HEK293 (cell line): Measurements from ENCODE around the gene NAPA.

Experiments
- CTCF ChIA-PET: fragments of 350-600 bp; formaldehyde crosslinking; extraction: SDS; loops from one replicate; lab custom pipeline; 2021; ENCODE audit warnings: antibody characterized with exemption; lab: Yijun Ruan, JAX
- POLR2A ChIA-PET: fragments of 300-600 bp; formaldehyde crosslinking; extraction: SDS; loops from one replicate; lab custom pipeline; 2020; ENCODE audit warnings: antibody characterized with exemption, inconsistent platforms; lab: Yijun Ruan, JAX
- H3K27ac ChIP-seq: fragments of 200-500 bp; sonication (Bioruptor generic); 2 replicates; pipeline ENCODE4 v1.5.1; 2014; ENCODE audit warnings: low read depth, low read length, control low read depth, inconsistent platforms; ENCODE audit errors: extremely low read depth
- H3K36me3 ChIP-seq, 2 experiments: fragments of 200-500 bp in 1 of 2; sonication (Bioruptor generic) in 1 of 2; 1 replicate in 1 of 2; 2 replicates in 1 of 2; pipeline ENCODE4 v1.5.1; 2014 to 2017; ENCODE audit warnings: inconsistent platforms in 2 of 2, low read length in 2 of 2; ENCODE audit not compliant: control insufficient read depth in 2 of 2, insufficient read depth in 1 of 2
- H3K4me1 ChIP-seq: fragments of 200-500 bp; sonication (Bioruptor generic); 2 replicates; pipeline ENCODE4 v1.5.1; 2014; ENCODE audit warnings: mild to moderate bottlenecking, low read length, inconsistent platforms; ENCODE audit not compliant: control insufficient read depth, insufficient read depth
- H3K4me3 ChIP-seq: 2 replicates; pipeline ENCODE4 v1.5.1; 2011; ENCODE audit warnings: low read depth, mild to moderate bottlenecking, control low read depth, low read length, moderate library complexity
- H3K9me3 ChIP-seq: fragments of 200-500 bp; sonication (Bioruptor generic); 2 replicates; pipeline ENCODE4 v1.5.1; 2014; ENCODE audit warnings: low read depth, low read length, inconsistent platforms; ENCODE audit not compliant: control insufficient read depth, insufficient read depth
- GLIS2 ChIP-seq: fragments of 450-650 bp; formaldehyde crosslinking; IDR thresholded peaks from 2 replicates; pipeline ENCODE4 v1.5.1; 2016; ENCODE audit warnings: missing biosample characterization, missing genetic modification characterization
- KLF9 ChIP-seq: fragments of 450-650 bp; formaldehyde crosslinking; IDR thresholded peaks from 2 replicates; pipeline ENCODE4 v1.5.1; 2016; ENCODE audit warnings: missing biosample characterization, missing genetic modification characterization, low read depth
- SCRT2 ChIP-seq: fragments of 450-650 bp; formaldehyde crosslinking; IDR thresholded peaks from 2 replicates; pipeline ENCODE4 v1.5.1; 2016; ENCODE audit warnings: missing biosample characterization, missing genetic modification characterization
- TRIM28 ChIP-seq: IDR thresholded peaks from 2 replicates; pipeline ENCODE4 v1.6.1; 2011; ENCODE audit warnings: low read length, control low read depth, borderline replicate concordance
- ZBTB1 ChIP-seq: fragments of 450-650 bp; formaldehyde crosslinking; IDR thresholded peaks from 2 replicates; pipeline ENCODE4 v1.5.1; 2016; ENCODE audit warnings: missing biosample characterization, missing genetic modification characterization
- ZEB2 ChIP-seq: fragments of 450-650 bp; formaldehyde crosslinking; IDR thresholded peaks from 2 replicates; pipeline ENCODE4 v1.5.1; 2016; ENCODE audit warnings: missing biosample characterization, missing genetic modification characterization
- ZFP69B ChIP-seq: fragments of 450-650 bp; formaldehyde crosslinking; IDR thresholded peaks from 2 replicates; pipeline ENCODE4 v1.5.1; 2016; ENCODE audit warnings: missing biosample characterization, missing genetic modification characterization
- ZNF146 ChIP-seq: fragments of 450-650 bp; formaldehyde crosslinking; IDR thresholded peaks from 2 replicates; pipeline ENCODE4 v1.5.1; 2016; ENCODE audit warnings: missing biosample characterization, missing genetic modification characterization
- ZNF157 ChIP-seq: fragments of 450-650 bp; formaldehyde crosslinking; IDR thresholded peaks from 2 replicates; pipeline ENCODE4 v1.5.1; 2016; ENCODE audit warnings: missing biosample characterization, missing genetic modification characterization
- ZNF24 ChIP-seq: fragments of 450-650 bp; formaldehyde crosslinking; IDR thresholded peaks from 2 replicates; pipeline ENCODE4 v1.5.1; 2016; ENCODE audit warnings: missing biosample characterization, missing genetic modification characterization
- ZNF292 ChIP-seq: fragments of 450-650 bp; formaldehyde crosslinking; IDR thresholded peaks from 2 replicates; pipeline ENCODE4 v1.5.1; 2016; ENCODE audit warnings: low read depth, missing biosample characterization, missing genetic modification characterization, borderline replicate concordance
- ZNF335 ChIP-seq: fragments of 450-650 bp; formaldehyde crosslinking; conservative IDR thresholded peaks from 2 replicates; pipeline ENCODE4 v1.5.1; 2016; ENCODE audit warnings: missing biosample characterization, missing genetic modification characterization
- ZNF341 ChIP-seq: fragments of 450-650 bp; formaldehyde crosslinking; IDR thresholded peaks from 2 replicates; pipeline ENCODE4; 2016; ENCODE audit warnings: low read depth, missing biosample characterization, missing genetic modification characterization
- ZNF37A ChIP-seq: fragments of 450-650 bp; IDR thresholded peaks from 2 replicates; pipeline ENCODE4 v1.5.1; 2018; ENCODE audit warnings: missing biosample characterization, missing genetic modification characterization
- ZNF404 ChIP-seq: fragments of 450-650 bp; formaldehyde crosslinking; IDR thresholded peaks from 2 replicates; pipeline ENCODE4 v1.5.1; 2017; ENCODE audit warnings: missing biosample characterization, missing genetic modification characterization
- ZNF529 ChIP-seq: fragments of 450-650 bp; formaldehyde crosslinking; IDR thresholded peaks from 2 replicates; pipeline ENCODE4 v1.5.1; 2017; ENCODE audit warnings: missing genetic modification characterization, missing biosample characterization; ENCODE audit not compliant: insufficient replicate concordance
- ZNF555 ChIP-seq: fragments of 450-650 bp; formaldehyde crosslinking; conservative IDR thresholded peaks from 2 replicates; pipeline ENCODE4 v1.5.1; 2017; ENCODE audit warnings: missing biosample characterization, mild to moderate bottlenecking, missing genetic modification characterization, inconsistent platforms
- ZNF610 ChIP-seq: fragments of 450-650 bp; formaldehyde crosslinking; IDR thresholded peaks from 2 replicates; pipeline ENCODE4 v1.5.1; 2016; ENCODE audit warnings: missing biosample characterization, missing genetic modification characterization, borderline replicate concordance
- ZNF776 ChIP-seq: fragments of 450-650 bp; formaldehyde crosslinking; IDR thresholded peaks from 2 replicates; pipeline ENCODE4 v1.5.0; 2017; ENCODE audit warnings: missing biosample characterization, missing genetic modification characterization, borderline replicate concordance
- ZNF785 ChIP-seq: fragments of 450-650 bp; formaldehyde crosslinking; IDR thresholded peaks from 2 replicates; pipeline ENCODE4 v1.5.1; 2016; ENCODE audit warnings: missing biosample characterization, missing genetic modification characterization
- TF ChIP-seq, protein P1 (sequence below): fragments of 450-650 bp; formaldehyde crosslinking; IDR thresholded peaks from 2 replicates; pipeline ENCODE4 v1.5.1; 2016; ENCODE audit warnings: missing biosample characterization, missing genetic modification characterization

Gene NAPA

DNA sequence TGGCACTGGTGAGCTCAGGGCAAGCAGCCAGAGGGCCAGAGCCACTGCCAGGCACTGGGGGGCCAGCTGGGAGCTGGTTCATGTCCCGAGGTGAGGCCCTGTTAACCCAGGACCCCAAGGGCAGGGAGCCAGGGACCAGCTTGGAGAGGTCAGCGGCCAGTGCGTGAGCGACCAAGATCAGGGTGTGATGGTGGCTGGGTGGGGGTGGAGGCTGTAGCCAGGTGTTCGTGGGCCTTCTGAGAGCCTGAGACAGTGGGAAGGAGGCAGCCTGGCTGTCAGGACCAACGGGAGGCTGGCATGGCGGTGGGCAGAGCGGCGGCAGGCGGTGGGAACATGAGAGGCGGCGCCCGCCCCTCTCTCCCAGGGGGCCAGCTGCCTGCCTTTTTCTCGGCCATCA, 22.7 kb downstream of the NAPA start:
- Histone ChIP-seq H3K27ac (no peak overlapping the region), H3K36me3 (peaks cover 7 to 76% of the 10 kb centered on the region in 2 experiments; a peak in 2 of 3 replicates), H3K9me3 (no peaks in the 10 kb centered on the region), H3K4me1 (no peaks in the 10 kb centered on the region), H3K4me3 (no peak overlapping the region)
- ChIA-PET CTCF (interaction anchor here (1.0 kb wide), 1 partner anchor 24 kb away, joined by 4 read pairs; no protein-coding TSS in a partner anchor), POLR2A (no interaction called here)
- no peak for TF ChIP-seq ZNF146 (tag by site-specific recombination)
- no peak for TF ChIP-seq ZNF292 (tag by site-specific recombination)
- TF ChIP-seq ZNF335 (tag by site-specific recombination) = no peak
- no peak for TF ChIP-seq ZNF610
- no peak for TF ChIP-seq ZNF24
- no peak for TF ChIP-seq TRIM28
- TF ChIP-seq ZNF37A = no peak
- TF ChIP-seq ZNF529 (tag by site-specific recombination) = no peak
- TF ChIP-seq, protein P1, sequence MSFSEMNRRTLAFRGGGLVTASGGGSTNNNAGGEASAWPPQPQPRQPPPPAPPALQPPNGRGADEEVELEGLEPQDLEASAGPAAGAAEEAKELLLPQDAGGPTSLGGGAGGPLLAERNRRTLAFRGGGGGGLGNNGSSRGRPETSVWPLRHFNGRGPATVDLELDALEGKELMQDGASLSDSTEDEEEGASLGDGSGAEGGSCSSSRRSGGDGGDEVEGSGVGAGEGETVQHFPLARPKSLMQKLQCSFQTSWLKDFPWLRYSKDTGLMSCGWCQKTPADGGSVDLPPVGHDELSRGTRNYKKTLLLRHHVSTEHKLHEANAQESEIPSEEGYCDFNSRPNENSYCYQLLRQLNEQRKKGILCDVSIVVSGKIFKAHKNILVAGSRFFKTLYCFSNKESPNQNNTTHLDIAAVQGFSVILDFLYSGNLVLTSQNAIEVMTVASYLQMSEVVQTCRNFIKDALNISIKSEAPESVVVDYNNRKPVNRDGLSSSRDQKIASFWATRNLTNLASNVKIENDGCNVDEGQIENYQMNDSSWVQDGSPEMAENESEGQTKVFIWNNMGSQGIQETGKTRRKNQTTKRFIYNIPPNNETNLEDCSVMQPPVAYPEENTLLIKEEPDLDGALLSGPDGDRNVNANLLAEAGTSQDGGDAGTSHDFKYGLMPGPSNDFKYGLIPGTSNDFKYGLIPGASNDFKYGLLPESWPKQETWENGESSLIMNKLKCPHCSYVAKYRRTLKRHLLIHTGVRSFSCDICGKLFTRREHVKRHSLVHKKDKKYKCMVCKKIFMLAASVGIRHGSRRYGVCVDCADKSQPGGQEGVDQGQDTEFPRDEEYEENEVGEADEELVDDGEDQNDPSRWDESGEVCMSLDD (tag by site-specific recombination) = no peak
- TF ChIP-seq ZFP69B (tag by site-specific recombination) = no peak
- TF ChIP-seq ZNF404 (tag by site-specific recombination) = no peak
- TF ChIP-seq ZNF341 (tag by site-specific recombination) = no peak
- TF ChIP-seq ZNF785 (tag by site-specific recombination) = no peak
- no peak for TF ChIP-seq ZNF776 (tag by site-specific recombination)
- no peak for TF ChIP-seq ZNF555 (tag by site-specific recombination)
- TF ChIP-seq ZNF157 (tag by site-specific recombination) = no peak

DNA sequence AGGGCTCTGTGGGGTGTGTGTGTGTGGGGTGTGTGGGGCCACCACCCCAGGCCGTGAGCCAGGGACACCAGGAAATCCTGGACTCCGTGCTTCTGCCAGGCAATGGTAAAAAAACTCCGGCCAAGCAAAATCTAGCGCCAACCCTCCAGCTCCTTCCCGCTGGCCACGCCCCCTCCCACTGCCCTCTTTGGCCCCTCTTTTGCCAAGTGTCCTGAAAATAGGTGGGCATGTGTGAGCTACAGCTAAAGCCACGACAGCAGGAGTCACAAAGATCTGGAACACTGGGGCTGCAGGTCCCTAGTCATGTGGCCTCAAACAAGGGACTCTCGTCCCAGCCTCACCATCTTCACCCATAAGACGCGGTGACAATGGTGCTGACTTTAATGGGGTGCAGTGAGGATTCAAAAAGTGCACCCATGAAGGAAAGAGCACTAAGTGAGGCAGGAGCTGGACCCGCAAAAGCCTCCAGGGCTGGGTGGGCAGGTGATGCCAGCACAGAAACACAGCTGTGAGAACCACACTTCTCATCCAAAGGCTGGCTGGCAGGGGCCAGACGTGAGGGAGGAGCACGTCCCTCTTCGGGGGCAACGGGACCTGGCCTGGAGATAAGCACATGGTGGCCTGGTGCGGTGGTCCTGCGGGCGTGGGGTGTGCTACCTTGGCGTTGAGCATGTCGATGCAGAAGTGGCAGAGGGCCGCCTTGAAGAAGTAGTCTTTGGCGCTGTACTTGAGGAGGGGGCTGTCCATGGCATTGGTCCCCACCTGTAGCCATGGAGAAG, 23.3 kb downstream of the NAPA start:
- no peak overlapping the region for H3K4me3 ChIP-seq
- peaks cover 7 to 73% of the 10 kb centered on the region in 2 experiments; a peak in 2 of 3 replicates for H3K36me3 ChIP-seq
- H3K27ac ChIP-seq = no peak overlapping the region
- ChIA-PET POLR2A (no interaction called here), CTCF (interaction anchor here (1.0 to 1.2 kb wide), 2 partner anchors 24 to 25 kb away, joined by 4 to 5 read pairs; partner anchors contain the start of gene NAPA)
- no peaks in the 10 kb centered on the region for H3K9me3 ChIP-seq
- no peaks in the 10 kb centered on the region for H3K4me1 ChIP-seq
- 0 out of 2 replicates have a peak, but pooled peaks have one; percentile 21 for TF ChIP-seq GLIS2
- TF ChIP-seq KLF9 (tag by site-specific recombination) = peak; percentile 56; the same call in 1 of the 2 replicates
- TF ChIP-seq SCRT2 (tag by site-specific recombination) = peak; percentile 25; the same call in 1 of the 2 replicates
- no peak for TF ChIP-seq ZBTB1 (tag by site-specific recombination)
- no peak for TF ChIP-seq ZEB2 (tag by site-specific recombination)
